Measurements from ENCODE around the gene DSCAM. TPM values are rescaled to one million over a fixed set of nuclear protein-coding genes. Genes with fewer than 3 reads are reported as not detected.

The DSCAM gene
- total and polyA plus RNA-seq, 2 donors (not counting 1 experiment from before 2014, with no cell fraction given) = not detected

DNA sequence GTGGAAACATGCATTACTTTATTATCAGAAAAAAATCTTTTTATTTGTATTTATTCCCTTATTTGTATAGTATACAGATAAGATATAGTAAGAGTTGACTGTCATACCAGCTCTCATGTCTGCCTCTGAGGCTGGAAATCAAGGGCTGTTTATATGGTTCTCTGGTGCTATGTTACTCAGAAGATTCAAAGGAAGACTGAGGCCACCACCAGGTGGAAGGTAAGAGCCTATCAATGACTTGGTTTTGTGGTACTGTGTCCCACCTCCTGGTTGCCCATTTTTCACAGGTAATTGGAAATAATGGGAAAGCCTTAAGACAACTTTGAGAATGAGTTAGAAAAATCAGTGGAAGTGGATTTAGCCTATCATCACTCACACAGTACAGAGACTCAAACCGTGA lies 342.1 kb downstream of the DSCAM start:
- intact Hi-C loops (cut with micrococcal nuclease) = no loop called here
- no CpG with 5 or more reads among the region's 1 CpG for WGBS (ENCODE audit: insufficient coverage)
- ATAC-seq (ENCODE audit: low read depth) (no peak), DNase-seq (no peak)
- H3K27me3 ChIP-seq (replicated peaks in 1 of 4; ENCODE audit: control extremely low read depth in 1 of 4, control insufficient read depth in 3 of 4, insufficient read depth in 4 of 4, low read length in 3 of 4) = no peaks in the 10 kb centered on the region
- no peaks in the 10 kb centered on the region for H3K36me3 ChIP-seq (replicated peaks in 1 of 2; ENCODE audit: control extremely low read depth in 1 of 2, control insufficient read depth in 1 of 2, extremely low read depth in 1 of 2, insufficient read depth in 2 of 2, low read length in 1 of 2)
- no peaks in the 10 kb centered on the region for H3K27me3 Mint-ChIP-seq
- H3K79me2 ChIP-seq (ENCODE audit: control insufficient read depth, insufficient read depth, low read length) = no peaks in the 10 kb centered on the region
- H3K27ac ChIP-seq (ENCODE audit: low read length in 2 of 2) = no peak overlapping the region
- H3K9me3 Mint-ChIP-seq (ENCODE audit: insufficient read depth) = no peaks in the 10 kb centered on the region
- no peaks in the 10 kb centered on the region for H3K9me3 ChIP-seq (ENCODE audit: control extremely low read depth in 1 of 3, control insufficient read depth in 2 of 3, insufficient read depth in 1 of 3, low read length in 2 of 3)
- no peak overlapping the region for H3K4me3 ChIP-seq (ENCODE audit: control extremely low read depth in 1 of 5, extremely low read depth in 1 of 5, insufficient read depth in 1 of 5, low read depth in 2 of 5, low read length in 4 of 5)
- H3K9ac ChIP-seq (ENCODE audit: low read length) = no peak overlapping the region
- POLR2A ChIA-PET = no interaction called here
- no peak overlapping the region for H3K4me3 Mint-ChIP-seq
- H4K20me1 ChIP-seq (ENCODE audit: control insufficient read depth, insufficient read depth, low read length, poor library complexity, severe bottlenecking) = no peaks in the 10 kb centered on the region
- CTCF ChIA-PET = no interaction called here
- no peak overlapping the region for H3K4me2 ChIP-seq (replicated peaks; ENCODE audit: low read depth, low read length, poor library complexity, severe bottlenecking)
- no peaks in the 10 kb centered on the region for H3K4me1 ChIP-seq (ENCODE audit: control insufficient read depth in 2 of 2, insufficient read depth in 2 of 2, low read length in 2 of 2)
- no peak overlapping the region for H3K27ac Mint-ChIP-seq
- TF ChIP-seq, protein P1, sequence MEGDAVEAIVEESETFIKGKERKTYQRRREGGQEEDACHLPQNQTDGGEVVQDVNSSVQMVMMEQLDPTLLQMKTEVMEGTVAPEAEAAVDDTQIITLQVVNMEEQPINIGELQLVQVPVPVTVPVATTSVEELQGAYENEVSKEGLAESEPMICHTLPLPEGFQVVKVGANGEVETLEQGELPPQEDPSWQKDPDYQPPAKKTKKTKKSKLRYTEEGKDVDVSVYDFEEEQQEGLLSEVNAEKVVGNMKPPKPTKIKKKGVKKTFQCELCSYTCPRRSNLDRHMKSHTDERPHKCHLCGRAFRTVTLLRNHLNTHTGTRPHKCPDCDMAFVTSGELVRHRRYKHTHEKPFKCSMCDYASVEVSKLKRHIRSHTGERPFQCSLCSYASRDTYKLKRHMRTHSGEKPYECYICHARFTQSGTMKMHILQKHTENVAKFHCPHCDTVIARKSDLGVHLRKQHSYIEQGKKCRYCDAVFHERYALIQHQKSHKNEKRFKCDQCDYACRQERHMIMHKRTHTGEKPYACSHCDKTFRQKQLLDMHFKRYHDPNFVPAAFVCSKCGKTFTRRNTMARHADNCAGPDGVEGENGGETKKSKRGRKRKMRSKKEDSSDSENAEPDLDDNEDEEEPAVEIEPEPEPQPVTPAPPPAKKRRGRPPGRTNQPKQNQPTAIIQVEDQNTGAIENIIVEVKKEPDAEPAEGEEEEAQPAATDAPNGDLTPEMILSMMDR (IDR thresholded peaks at IDR 0.05) = no peak
- no peak for TF ChIP-seq EZH2 (IDR thresholded peaks at IDR 0.05; ENCODE audit: borderline replicate concordance, insufficient read depth, low read depth, low read length, poor library complexity, severe bottlenecking)
- H3K4me1 Mint-ChIP-seq = no peaks in the 10 kb centered on the region
- no peak overlapping the region for H2AFZ ChIP-seq (ENCODE audit: insufficient read depth, low read depth, low read length, poor library complexity, severe bottlenecking)

DNA sequence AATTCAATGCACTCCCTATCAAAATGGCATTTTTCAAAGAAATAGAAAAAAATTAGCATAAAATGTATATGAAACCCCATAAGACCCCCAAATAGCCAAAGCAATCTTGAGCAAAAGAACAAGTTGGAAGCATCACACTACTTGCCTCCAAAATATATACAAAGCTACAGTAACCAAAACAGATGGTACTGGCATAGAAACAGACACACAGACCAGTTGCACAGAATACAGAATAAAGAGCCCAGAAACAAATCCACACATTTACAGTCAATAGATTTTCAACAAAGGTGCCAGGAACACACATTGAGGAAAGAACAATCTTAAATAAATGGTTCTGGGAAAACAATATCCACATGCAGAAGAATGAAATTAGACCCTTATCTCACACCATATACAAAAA lies 350.8 kb downstream of the DSCAM start:
- Mint-ChIP-seq H3K4me1 (no peaks in the 10 kb centered on the region), H3K9me3 (ENCODE audit: insufficient read depth) (peaks cover 17% of the 10 kb centered on the region), H3K27me3 (no peaks in the 10 kb centered on the region), H3K27ac (no peak overlapping the region), H3K4me3 (no peak overlapping the region)
- Histone ChIP-seq H4K20me1 (ENCODE audit: control insufficient read depth, insufficient read depth, low read length, poor library complexity, severe bottlenecking) (no peaks in the 10 kb centered on the region), H3K9me3 (ENCODE audit: control extremely low read depth in 1 of 3, control insufficient read depth in 2 of 3, insufficient read depth in 1 of 3, low read length in 2 of 3) (peaks cover 1 to 7% (median 7%) of the 10 kb centered on the region in 3 donors), H3K27me3 (replicated peaks in 1 of 4; ENCODE audit: control extremely low read depth in 1 of 4, control insufficient read depth in 3 of 4, insufficient read depth in 4 of 4, low read length in 3 of 4) (no peaks in the 10 kb centered on the region), H3K9ac (ENCODE audit: low read length) (no peak overlapping the region), H3K4me3 (ENCODE audit: control extremely low read depth in 1 of 5, extremely low read depth in 1 of 5, insufficient read depth in 1 of 5, low read depth in 2 of 5, low read length in 4 of 5) (no peak overlapping the region), H3K27ac (ENCODE audit: low read length in 2 of 2) (no peak overlapping the region), H3K4me1 (ENCODE audit: control insufficient read depth in 2 of 2, insufficient read depth in 2 of 2, low read length in 2 of 2) (no peaks in the 10 kb centered on the region), H2AFZ (ENCODE audit: insufficient read depth, low read depth, low read length, poor library complexity, severe bottlenecking) (no peak overlapping the region), H3K4me2 (replicated peaks; ENCODE audit: low read depth, low read length, poor library complexity, severe bottlenecking) (no peak overlapping the region), H3K36me3 (replicated peaks in 1 of 2; ENCODE audit: control extremely low read depth in 1 of 2, control insufficient read depth in 1 of 2, extremely low read depth in 1 of 2, insufficient read depth in 2 of 2, low read length in 1 of 2) (no peaks in the 10 kb centered on the region), H3K79me2 (ENCODE audit: control insufficient read depth, insufficient read depth, low read length) (no peaks in the 10 kb centered on the region)
- TF ChIP-seq EZH2 (IDR thresholded peaks at IDR 0.05; ENCODE audit: borderline replicate concordance, insufficient read depth, low read depth, low read length, poor library complexity, severe bottlenecking) = no peak
- TF ChIP-seq, protein P1 (IDR thresholded peaks at IDR 0.05) = no peak
- ATAC-seq (ENCODE audit: low read depth) (no peak), DNase-seq (no peak)
- CTCF ChIA-PET = no interaction called here
- intact Hi-C loops (cut with micrococcal nuclease) = no loop called here
- POLR2A ChIA-PET = no interaction called here
